Measurements from ENCODE around the gene PLEKHA5.
"Not testable (repeated sequence)": the region's sequence is repeated elsewhere in the genome, so short reads cannot be mapped to it uniquely, and the experiment has no call there.

Gene PLEKHA5

GRCh38 chr12:19129486-19130223 is at the start of gene PLEKHA5:
PLEKHA5 (plus strand) TSS chr12:19129733; CDS start chr12:19129800, 67 bp downstream.
- peak; percentile 86 for DNase-seq (ENCODE audit: low spot score)

GRCh38 chr12:19080918-19081317 is 48.6 kb upstream of the PLEKHA5 start:
- DNase-seq (ENCODE audit: low spot score), result no peak

- no peak for DNase-seq (ENCODE audit: low spot score)
Measured at GRCh38 chr12:19082365-19082911, 47.1 kb upstream of the PLEKHA5 start.

GRCh38 chr12:19084547-19084946 is 45.0 kb upstream of the PLEKHA5 start:
- no peak for DNase-seq (ENCODE audit: low spot score)

GRCh38 chr12:19085090-19085489 is 44.4 kb upstream of the PLEKHA5 start:
- no peak for DNase-seq (ENCODE audit: low spot score)

GRCh38 chr12:19088606-19089005 is 40.9 kb upstream of the PLEKHA5 start:
- no peak for DNase-seq (ENCODE audit: low spot score)

- not testable (repeated sequence) for DNase-seq (ENCODE audit: low spot score)
Measured at GRCh38 chr12:19092482-19092881, 37.1 kb upstream of the PLEKHA5 start.

- no peak for DNase-seq (ENCODE audit: low spot score)
Measured at GRCh38 chr12:19093218-19093617, 36.3 kb upstream of the PLEKHA5 start.

GRCh38 chr12:19095331-19095730 is 34.2 kb upstream of the PLEKHA5 start:
- no peak for DNase-seq (ENCODE audit: low spot score)

GRCh38 chr12:19095756-19096480 is 33.6 kb upstream of the PLEKHA5 start:
- no peak for DNase-seq (ENCODE audit: low spot score)

GRCh38 chr12:19105463-19105862 is 24.1 kb upstream of the PLEKHA5 start:
- DNase-seq (ENCODE audit: low spot score), result no peak

GRCh38 chr12:19107750-19108149 is 21.8 kb upstream of the PLEKHA5 start:
- DNase-seq (ENCODE audit: low spot score), result no peak

- no peak for DNase-seq (ENCODE audit: low spot score)
Measured at GRCh38 chr12:19110221-19110940, 19.2 kb upstream of the PLEKHA5 start.

- DNase-seq (ENCODE audit: low spot score), result no peak
Measured at GRCh38 chr12:19113464-19113863, 16.1 kb upstream of the PLEKHA5 start.

GRCh38 chr12:19115285-19115684 is 14.2 kb upstream of the PLEKHA5 start:
- no peak for DNase-seq (ENCODE audit: low spot score)

GRCh38 chr12:19119440-19119839 is 10.1 kb upstream of the PLEKHA5 start:
- no peak for DNase-seq (ENCODE audit: low spot score)

GRCh38 chr12:19120795-19121194 is 8.7 kb upstream of the PLEKHA5 start:
- DNase-seq (ENCODE audit: low spot score), result no peak

- no peak for DNase-seq (ENCODE audit: low spot score)
Measured at GRCh38 chr12:19121449-19122018, 8.0 kb upstream of the PLEKHA5 start.

GRCh38 chr12:19125325-19125724 is 4.2 kb upstream of the PLEKHA5 start:
- no peak for DNase-seq (ENCODE audit: low spot score)

- no peak for DNase-seq (ENCODE audit: low spot score)
Measured at GRCh38 chr12:19127270-19127669, 2.3 kb upstream of the PLEKHA5 start.

GRCh38 chr12:19128485-19128884 is 1.0 kb upstream of the PLEKHA5 start:
- no peak for DNase-seq (ENCODE audit: low spot score)

GRCh38 chr12:19129122-19129485 is 429 bp upstream of the PLEKHA5 start:
- no peak for DNase-seq (ENCODE audit: low spot score)

Data from left forelimb (tissue), 1 donor.